Middle frontal gyrus (tissue), 1 donor: ENCODE results near the gene TNFRSF12A.

Experiments
- DNase-seq: peaks from one replicate; pipeline ENCODE4 v3.0.0-alpha.2; 2015; ENCODE audit warnings: low spot score; ENCODE audit errors: extremely low spot score

Gene TNFRSF12A

GRCh38 chr16:2985893-2986355 lies 34.2 kb upstream of the TNFRSF12A start:
- no peak for DNase-seq

DNA sequence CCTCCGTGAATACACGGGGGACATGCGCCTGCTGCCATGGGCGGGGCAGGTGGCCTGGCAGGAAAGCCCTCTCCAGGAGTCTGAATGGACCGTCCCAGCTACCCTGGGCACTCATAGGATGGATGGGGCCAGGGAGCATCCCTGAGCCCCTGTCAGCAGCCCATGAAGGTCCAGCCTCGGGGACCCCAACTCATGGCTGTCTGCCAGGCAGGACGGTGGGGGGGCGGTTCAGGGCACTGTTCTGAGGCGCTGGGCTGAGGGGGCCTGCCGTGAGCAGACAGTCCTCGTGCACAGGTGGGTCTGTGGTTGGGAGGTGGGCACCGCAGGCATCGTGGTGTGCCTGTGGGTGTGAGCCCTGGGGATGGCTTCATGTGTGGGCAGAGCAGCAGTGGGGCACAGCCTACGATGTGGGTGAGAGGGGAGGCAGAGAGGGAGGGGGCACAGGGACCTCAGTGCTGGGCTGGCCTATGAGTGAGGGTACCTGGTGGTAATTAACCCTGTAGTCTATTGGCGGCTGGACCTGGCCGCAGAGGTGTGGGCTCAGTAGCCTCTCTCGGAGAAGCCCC lies 33.5 kb upstream of the TNFRSF12A start:
- no peak for DNase-seq

GRCh38 chr16:2987286-2987685 lies 32.9 kb upstream of the TNFRSF12A start:
- no peak for DNase-seq

GRCh38 chr16:2987833-2988232 lies 32.3 kb upstream of the TNFRSF12A start:
- no peak for DNase-seq

GRCh38 chr16:2988590-2989099 lies 31.5 kb upstream of the TNFRSF12A start:
- DNase-seq = no peak

GRCh38 chr16:2990891-2991290 lies 29.3 kb upstream of the TNFRSF12A start:
- no peak for DNase-seq

DNA sequence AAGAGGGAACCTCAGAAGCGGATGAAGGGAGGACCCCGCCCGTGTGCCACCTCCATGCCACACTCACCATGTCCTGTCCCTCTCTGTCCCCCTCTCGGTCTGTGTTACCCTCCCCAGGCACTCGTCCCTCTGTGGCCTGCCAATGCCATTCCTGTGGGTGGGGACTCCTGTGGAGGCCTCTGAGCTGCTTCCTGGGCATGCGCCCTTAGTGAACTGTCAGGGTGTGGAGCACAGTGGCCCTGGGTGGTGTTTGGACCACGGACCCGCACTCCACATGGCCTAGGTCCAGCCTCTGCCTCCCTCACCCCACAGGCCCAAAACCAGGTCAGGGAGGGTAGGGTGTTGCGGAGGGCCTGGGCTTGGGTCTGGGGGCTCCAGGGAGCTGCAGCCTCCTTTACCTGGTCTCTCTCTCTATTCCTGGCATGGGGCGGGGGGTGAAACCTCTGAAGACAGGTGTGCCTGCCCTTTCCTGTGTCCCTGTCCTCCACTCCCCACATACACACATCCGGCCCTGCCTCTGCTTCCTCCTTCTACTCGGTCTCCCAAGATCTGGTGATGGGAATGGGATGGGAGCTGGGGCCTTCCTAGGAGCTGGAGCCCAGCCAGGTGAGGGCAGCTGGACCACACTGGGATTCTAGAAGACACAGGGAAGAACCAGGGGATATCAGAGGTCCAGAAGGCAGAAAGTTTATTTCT lies 28.5 kb upstream of the TNFRSF12A start:
- no peak for DNase-seq

DNA sequence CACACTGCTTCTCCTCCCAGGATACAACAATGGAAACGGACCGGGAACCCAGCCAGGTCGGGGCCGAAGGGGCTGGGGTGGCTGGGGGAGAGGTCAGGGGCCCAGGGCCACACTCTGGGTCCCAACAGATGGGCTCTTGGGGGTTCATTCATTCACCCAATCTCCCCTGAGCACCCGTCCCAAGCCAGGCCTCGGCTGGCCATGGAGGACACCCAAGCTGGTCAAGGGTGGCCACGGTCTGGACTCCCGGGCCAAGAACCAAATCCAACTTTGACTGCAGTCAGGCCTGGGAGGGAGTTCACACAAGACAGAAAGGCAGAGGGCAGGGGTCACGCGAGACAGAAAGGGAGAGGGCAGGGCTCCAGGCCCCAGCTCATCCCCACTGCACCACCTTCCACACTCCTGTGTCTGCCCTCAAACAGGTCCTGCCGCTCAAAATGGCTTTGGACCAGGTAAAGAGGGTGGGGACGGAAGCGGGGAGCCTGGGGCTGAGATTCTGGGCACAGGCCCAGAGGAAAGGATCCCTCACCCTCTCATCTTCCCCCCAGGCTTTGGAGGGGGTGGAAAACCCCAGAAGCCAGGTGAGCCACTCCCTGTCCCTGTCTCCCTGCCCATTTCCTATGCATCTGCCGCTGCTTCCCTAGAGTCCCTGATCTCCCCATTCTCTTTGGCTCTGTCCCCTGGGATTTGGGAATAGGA lies 27.6 kb upstream of the TNFRSF12A start:
- no peak for DNase-seq

- DNase-seq = no peak
Measured at GRCh38 chr16:2996298-2996697, 23.9 kb upstream of the TNFRSF12A start.

GRCh38 chr16:2999929-3000328 lies 20.2 kb upstream of the TNFRSF12A start:
- no peak for DNase-seq

- no peak for DNase-seq
Measured at GRCh38 chr16:3000540-3000939, 19.6 kb upstream of the TNFRSF12A start.

- no peak for DNase-seq
Measured at GRCh38 chr16:3001316-3001715, 18.9 kb upstream of the TNFRSF12A start.

DNA sequence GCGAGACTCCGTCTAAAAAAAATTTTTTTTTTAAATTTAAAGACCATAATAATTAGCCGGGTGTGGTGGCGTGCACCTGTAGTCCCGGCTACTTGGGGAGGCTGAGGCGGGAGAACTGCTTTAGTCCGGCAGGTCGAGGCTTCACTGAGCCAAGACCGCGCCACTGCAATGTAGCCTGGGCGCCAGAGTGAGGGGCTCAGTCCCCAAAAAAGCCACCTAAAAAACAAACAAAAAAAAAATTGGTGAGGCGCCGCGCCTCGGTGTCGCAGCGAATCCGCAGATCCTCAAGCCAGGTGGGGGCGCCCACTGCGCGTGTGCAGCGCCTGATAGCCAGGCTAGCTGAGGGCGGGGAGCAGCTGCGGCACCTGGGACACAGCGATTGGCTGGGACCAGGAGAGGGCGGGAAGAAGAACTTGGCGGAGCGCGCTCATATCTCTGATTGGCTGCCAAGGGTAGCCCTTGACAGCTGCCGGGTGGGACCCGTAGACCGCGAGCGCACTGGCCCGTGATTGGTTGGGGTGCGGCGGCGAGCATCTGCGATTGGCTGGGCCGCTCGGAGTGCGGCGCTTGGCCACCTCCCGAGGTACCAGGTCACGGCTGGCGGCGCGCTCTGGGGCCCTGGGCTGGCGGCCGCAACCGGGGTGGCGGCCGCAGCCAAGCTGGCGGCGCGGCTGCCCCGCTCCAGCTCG lies 16.4 kb upstream of the TNFRSF12A start:
- DNase-seq = peak; percentile 94

DNA sequence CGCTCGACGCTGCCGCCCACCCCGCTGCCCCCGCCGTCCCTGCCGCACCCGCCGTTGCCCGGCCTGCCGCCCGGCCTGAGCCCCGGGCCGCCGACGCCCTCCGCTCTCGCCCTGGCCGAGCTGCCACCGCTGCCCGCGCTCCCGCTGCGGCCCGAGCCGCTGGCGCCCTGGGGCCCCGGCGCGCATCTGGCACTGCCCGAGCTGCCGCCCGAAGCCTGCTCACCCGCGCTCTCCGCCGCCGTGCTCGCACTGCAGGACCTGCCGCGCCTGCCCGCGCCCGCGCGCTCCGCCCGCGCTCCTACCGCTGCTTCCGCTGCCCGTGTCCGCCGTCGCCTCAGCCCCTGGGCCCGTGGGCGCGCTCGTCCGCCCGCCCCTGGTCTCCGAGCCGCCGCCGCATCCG lies 15.8 kb upstream of the TNFRSF12A start:
- no peak for DNase-seq

GRCh38 chr16:3004781-3005284 lies 15.3 kb upstream of the TNFRSF12A start:
- no peak for DNase-seq

DNA sequence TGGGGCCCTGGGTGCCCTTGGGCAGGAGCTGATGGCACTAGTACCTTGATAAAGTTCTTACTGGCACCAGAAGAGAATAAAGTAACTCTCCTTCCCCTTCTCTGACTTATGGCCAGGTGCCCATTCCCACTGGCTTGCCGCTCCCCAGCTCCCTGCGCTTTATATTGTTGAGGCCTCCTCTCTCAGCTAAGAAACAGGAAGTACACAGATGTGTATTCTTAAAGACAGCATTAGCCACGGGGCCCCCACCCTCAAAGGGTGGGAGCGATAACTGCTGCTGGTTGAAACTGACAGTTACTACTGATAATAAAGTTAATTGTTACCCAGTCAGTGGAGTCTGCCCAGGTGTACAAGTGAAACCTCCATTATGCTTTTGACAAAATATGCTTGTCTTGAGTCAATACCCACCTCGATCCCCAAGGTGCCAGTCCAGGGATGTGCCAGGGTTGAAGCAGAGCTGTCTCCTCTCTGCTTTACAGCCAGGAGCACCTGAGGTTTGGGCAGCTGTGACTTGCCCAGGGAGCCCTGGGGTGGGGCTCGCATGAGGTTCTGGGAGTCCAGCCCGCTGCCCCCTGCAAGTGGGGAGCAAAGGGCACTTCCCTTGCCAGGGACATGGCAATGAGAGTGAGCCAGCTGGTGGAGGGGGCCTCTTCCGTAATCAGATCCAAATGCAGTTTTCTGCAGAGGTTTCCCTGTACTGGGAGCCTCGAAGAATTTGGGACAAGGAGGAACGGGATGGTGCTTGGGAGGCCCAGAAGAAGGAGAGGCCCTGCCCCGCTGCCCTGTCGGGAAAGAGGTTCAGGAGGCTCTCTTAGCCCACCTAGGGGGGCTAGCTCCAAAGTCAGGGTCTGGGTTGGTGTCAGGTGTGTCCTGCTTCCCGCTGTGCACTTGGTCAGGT lies 12.9 kb upstream of the TNFRSF12A start:
- DNase-seq = no peak

GRCh38 chr16:3007957-3008689 lies 12.0 kb upstream of the TNFRSF12A start:
- no peak for DNase-seq

DNA sequence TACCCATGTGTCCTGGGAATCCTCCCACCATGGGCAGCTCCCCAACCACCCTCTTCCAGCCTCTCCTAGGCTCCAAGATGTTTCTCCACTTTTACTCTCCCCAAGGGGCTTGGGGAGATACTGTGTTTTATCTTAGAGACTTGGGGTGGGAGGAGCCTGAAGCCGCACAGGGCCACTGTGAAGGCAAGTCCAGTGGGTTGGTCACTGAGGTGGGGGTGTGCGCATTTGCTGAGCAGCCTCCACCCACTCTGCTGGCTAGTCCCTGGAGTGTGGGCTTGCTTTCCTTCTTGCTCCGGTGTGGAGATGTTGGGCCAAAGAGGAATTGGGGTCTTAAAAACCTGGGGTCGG lies 11.5 kb upstream of the TNFRSF12A start:
- DNase-seq = no peak

DNA sequence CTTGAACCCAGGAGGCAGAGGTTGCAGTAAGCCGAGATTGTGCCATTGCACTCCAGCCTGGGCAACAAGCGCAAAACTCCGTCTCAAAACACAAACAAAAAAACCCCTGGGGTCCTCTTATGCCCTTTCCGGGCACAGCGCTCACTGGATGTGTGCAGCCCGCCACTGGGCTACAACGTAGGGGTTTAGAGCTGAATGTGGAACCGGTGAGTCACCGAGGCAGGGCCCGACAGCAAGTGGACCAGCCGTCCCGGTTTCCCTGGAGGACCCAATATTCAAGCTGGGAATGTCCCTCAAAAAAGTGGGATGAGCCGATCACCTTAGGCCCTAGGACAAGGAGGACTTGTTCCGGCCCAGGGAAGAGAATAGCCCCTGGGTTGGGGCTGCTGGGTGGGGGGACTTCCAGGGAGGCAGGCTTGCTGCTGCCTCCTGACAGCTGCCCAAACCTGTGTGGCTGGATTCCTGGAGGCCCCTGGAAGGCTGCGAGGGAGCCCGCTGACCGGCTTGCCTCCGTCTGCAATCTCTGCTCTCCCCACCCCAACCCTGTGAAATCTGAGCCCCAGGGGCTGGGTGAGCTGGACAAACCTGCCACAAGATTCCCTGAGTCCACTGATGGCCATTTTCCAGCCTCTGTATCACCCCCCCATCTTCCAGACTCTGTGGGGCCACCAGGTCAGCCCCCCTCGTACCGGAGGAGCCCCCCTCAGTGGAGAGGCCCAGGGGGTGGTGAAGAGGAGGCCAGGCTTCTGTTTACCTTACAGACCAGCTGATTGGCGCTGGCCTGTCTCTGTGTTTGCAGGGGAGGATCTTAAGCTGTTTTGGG lies 10.4 kb upstream of the TNFRSF12A start:
- DNase-seq = no peak
